ENCODE measurements around the gene TPD52L1.

DNA sequence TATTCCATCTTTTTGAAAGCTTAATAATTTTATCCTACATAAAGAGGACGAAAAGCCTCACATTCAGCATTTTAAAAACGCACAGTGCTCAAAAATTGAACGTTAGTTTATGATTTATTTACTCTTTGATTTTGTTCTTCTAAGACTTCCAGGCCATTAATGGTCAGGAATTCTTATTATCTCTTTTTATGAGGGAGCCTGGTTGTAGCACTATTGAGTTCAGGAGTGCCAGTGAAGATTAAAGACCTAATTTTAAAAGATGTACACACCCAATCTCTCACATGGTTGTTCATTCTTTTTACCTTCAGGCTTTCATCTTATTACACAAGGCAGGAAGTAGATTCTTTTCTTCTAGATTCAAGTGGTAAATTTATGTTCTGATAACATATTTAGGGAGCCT is 79.6 kb downstream of the TPD52L1 start:
- TF ChIP-seq TAF1 (IDR thresholded peaks at IDR 0.05; ENCODE audit: borderline replicate concordance, insufficient read depth, low read length) (no peak), POLR2AphosphoS5 (IDR thresholded peaks at IDR 0.05; ENCODE audit: low read depth, low read length) (no peak)
